ENCODE data around the gene EFNA5.

Gene EFNA5

DNA sequence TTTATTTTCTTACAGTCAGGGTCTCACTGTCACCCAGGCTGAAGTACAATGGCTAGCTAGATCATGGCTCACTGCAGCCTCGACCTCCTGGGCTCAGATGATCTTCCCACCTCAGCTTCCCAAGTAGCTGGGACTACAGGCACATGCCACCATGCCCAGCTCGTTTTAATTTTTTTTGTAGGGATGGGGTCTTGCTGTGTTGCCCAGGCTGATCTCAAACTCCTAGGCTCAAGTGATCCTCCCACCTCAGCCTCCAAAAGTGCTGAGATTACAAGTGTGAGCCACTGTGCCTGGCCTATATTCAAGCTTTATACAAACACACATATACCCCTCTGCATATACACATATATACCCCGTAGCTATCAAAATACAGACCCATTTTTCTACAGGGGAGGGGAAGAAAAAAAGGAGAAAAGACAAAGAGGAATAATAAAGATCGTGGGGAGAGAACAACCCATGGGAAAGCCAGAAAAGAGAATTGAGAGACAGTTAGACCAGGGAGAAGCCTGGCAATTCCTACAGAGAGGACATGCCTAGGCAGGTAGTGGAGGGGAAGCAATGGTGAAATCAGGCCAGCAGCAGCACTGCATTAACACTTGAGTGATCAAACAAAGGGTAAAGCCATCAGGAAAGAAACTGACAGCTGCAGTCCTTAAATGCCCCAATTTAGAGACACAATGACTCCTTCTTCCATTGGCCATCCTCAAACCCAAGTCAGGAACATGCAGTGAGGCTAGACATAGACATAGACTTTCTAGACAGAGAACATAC lies 102.7 kb downstream of the EFNA5 start:
- peak; percentile 48 for DNase-seq

DNA sequence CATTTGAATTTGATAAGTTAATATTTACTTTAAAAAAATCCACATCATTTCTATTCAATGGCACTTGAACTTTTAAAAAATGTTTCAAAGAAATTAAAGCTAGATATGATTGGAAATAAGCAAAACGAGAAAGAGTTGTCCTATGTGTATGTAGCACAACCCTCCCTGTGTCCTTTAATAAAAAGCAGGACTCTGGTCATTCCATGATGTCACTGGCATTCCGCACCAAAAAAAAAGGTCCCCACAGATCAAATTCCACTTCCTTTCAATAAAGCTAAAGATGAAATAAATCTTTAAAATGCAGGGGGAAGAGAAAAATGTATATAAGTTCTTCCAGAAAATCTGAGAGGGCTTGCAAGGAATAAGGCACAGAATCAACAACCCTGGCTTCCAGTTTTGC lies 103.8 kb downstream of the EFNA5 start:
- no peak for DNase-seq

DNA sequence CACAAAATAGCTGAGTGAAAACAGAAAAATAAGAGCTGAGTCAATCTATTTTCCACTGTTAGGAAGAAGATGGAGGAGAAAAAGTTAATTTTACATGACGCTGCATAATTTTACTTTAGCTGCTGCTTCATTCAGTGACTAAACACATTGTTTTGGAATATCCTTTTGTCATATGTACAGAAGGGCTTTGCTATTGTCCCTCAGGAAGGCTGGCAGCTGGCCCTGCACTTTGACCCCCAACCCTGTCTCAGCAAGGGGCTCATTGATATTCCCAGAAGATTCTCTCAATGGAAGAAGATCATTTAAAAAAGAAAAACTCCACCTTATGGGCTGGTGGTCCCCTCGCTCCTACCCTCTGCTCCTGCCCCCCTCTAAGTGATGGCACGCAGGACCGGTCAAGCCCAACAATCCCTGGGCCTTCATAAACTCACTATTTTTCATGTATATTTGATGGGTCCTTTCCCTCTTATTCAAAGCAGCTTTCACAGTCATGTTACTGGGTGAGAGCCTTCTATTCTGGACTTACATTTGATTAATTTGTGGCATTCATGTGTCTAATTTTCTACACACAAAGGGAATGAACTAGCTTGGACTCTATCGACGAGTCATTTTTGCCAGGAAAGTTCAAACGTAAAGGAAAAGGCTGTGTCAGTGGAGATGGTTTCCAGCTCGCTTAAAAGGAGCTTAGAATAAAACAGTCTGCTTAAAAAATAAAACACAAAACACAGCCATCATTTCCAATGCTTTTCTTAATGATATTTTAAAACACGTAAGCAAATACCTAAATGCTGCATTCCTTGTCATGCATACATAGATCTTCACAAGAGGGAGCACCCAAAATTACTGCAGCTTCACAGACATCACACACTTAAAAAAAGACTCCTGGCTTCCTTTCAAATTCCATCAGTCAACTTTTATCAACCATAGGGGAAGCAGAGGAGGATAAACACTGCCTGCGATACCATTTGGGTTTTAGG lies 104.7 kb downstream of the EFNA5 start:
- DNase-seq: no peak

DNA sequence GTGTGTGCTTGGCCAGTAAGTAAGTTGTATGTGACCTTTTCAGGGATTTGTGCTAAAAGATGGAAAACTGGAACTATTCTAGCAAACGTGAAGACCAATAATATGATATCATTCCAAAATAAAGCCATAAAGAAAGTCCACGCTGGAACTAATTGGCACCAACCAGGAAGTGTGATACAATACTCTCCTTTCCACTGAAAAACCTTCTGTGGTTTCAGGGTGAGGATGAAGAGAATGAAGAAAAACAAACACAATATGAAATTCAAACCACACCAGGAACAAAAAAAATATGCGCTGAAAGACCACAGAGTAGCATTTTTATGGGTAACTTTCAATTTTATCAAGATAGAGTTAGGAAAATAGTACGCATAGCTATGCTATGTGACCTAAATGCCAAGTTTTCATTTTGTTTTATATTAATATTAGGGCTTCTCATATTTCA lies 105.8 kb downstream of the EFNA5 start:
- DNase-seq: no peak

DNA sequence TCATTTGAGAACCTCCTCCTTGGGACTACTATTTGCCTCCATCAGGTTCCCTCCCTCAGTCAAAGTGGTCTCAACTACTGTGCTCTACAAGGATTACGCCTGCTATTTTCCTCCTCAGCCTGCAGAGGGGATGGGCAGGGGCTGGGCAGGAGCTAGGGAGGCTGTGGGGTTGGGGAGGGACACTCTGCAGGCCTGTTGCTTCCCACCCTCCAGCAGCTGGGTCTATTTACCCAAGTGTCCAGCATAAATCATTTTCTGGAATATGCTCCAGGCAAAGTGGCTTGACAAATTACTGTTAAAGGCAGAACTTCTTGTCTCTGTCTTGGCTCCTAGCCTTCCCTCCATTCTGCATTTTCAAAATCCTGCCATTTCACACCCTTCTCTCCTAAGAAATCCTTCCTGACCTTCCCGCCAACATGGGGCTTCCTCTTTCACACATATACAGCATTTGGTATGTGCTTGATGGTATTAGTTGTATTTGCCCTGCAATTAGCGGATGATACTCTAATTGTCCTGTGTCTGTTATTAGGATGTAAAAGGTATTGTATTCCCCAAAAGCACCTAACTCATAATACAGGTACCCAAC lies 106.7 kb downstream of the EFNA5 start:
- DNase-seq: no peak

DNA sequence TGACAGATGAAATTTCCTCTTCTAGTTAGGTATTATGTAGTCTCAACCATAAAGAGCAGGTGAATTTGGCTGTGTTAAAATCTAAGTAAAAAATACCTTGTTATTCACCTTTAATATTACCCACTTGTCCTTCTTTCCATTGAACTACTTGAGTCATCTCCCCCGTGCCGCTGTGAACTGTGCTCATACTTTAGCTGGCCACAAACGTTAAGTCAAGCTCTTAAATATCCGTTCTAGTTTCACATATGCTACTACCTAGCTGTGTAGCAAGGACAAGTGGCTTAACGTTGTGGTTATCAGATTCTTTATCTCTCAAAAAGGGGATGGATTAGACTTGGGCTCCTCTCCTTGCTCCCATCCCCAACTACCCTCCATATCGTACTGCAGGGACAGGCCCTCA lies 110.4 kb downstream of the EFNA5 start:
- DNase-seq: no peak

DNA sequence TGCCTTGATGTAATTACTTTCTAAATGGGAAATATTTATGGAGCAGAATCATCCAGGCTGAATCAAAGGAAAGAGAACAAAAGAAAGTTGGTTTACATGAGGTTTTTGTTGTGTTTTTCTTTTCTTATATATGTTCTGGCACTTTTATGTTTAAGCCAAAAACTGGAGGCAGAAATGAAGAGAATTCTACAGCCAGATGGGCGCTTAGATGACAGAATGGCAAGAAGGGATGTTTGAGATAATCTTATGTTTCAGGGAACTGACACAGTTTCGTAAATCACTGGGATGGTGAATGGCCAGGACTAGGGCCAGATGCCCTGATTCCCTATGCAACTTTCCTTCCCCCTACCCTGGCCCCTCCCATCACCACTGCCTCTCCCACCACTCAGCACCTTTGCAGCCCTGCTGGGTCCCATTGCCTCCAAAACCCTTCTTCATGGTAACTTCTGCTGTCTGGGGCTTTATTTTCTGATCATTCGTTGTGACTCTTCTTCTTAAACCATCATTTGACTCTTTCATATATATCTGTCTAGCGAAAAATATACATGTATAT lies 111.8 kb downstream of the EFNA5 start:
- DNase-seq: no peak

DNA sequence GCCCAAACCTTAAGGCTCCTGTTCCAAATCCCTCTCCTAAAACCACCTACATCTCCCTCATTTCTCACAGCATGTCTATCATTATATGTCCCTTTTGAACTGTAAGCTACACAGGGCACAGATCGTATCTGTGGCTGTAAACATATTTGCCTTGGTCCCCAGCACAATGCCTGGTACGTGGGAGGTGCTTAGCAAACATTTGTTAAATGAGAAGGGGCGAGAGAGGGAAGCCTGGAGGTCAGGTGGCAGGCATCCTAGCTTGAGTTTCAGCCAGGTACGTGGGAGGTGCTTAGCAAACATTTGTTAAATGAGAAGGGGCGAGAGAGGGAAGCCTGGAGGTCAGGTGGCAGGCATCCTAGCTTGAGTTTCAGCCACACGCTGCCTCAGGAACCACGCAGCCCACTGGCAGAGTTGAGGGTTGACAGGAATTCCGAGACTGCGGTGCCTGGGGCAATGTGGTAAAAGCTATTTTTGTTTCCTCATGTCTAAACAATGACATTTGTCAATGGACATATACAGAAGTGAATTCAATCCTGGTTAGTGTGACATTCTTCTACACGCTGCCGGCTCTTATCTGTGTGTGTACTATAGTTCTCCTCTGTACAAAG lies 113.6 kb downstream of the EFNA5 start:
- DNase-seq: no peak

DNA sequence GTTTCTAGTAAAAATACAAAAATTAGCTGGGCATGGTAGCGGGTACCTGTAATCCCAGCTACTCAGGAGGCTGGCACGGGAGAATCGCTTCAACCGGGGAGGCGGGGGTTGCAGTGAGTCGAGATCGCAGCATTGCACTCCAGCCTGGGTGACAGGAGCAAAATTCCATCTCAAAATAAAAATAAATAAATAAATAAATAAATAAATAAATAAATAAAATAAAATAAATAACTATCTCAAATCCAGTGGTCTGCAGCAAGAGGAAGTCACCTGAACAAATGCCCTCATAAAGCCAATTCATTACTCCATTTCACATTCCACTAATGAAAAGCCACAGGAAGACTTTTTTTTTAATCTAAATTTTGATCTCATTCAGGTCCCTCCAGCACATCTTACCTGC lies 114.2 kb downstream of the EFNA5 start:
- DNase-seq: no peak

DNA sequence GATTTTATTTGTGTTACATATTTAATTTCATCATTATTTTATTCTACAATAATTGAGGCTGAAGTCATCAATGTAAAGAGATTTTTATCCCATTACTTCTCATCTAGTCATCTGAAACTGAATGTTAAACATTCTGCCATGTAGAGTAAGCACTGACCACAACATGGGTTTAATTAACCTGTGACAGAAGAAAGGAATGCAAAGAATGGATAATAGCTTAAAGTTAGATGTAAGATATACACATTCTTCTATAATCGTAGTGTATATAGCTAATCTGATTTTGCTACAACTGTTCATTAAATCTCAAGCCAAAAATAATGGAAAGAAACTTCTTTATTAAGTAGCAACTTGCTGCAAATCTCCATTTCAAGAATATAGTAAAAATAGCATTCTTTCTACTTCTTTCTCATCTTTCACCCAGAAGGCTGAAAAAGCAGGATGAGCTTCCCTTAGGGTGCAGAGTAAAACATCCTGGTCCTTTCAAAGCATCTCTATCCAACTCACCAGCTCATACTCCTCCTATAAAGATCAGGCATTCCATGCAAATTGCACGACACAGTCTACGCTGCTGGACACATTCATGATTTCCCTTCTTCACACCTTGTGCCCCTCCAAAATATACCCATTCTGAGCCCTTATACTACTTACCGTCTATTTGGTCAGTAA lies 115.2 kb downstream of the EFNA5 start:
- no peak for DNase-seq

DNA sequence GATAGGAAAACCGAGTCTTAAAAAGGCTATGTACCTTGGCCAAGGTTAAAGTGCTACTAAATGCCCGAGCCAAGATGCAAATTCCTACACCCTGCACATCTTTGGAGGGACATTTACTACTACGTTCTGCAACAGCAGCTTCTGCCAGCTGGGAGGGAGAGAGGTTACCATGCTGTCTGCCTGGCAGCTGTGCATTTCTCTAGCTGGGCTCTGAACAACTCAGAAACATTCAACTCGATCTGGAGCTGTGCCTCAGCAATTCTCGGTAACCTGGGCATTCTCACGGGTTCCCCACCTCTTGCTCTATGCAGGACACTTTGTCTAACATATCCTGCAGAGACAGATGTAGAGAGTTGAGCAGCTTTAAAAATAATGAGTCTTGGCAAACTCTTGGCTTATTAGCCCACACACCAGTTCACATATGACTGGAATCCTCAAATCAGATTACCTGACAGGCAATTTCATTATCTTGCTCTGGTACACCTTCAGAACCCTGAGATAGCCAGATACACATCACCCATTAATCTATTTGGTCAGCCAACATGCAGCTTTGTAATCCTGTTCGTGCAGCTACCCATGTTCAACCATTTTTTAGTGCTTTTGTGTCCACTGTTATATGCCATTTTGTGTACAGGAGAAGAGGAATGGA lies 115.8 kb downstream of the EFNA5 start:
- no peak for DNase-seq

DNA sequence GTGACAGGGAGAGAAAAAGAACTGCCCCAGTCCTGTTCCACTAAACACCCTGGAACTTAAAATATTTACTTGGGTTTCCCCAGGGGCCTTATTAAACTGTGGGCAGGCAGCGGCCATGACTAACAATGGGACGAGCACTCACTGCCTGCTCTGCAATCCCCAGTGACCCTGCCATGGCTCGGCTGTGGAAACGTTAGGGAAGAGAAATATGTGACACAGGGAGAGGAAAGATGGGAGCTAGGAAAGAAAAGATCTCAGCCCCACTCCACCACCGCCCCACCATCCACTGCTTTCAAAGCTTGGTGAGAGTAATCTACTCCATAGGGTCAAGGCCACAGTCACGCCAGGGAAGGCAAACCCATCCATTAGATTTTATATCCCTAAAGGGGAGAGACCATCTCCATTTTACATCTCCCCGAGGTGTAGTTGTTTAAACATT lies 117.6 kb downstream of the EFNA5 start:
- no peak for DNase-seq

DNA sequence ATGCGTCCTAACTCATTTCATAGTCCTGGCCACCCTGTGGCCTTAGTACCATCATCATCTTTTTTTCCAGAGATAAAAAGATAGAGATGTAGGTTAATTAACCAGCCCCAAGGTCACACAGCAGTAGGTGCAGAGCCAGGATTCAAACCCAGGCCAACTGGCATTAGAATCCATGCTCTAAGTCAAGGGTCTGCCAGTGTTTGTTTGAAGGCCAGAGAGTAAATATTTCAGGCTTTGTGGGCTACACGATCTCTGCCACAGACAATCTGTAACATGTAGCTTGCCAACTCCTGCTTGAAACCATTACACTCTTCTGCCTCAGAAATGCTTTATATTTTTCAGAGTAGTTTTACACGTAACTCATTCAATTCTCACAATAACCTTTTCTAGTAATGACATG lies 119.6 kb downstream of the EFNA5 start:
- DNase-seq: no peak

DNA sequence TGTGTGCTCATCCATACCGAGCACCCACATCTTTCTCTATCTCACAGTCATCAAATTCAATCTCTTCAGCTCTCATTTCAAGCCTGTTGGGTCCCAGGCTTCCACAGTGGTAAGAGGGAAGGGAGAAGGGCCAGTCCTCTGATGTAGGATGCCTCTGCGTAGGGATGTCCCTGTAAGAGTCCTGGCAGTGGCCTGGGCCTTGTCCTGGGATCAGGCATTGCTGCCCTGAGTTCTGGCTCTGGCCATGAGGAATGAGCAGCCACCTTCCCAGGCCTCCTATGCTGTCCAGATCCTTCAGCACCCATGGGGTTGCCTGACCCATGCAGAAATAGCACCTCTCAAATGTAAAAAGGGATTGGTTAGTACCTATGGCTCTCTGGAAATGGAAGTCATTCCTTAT lies 121.2 kb downstream of the EFNA5 start:
- no peak for DNase-seq

DNA sequence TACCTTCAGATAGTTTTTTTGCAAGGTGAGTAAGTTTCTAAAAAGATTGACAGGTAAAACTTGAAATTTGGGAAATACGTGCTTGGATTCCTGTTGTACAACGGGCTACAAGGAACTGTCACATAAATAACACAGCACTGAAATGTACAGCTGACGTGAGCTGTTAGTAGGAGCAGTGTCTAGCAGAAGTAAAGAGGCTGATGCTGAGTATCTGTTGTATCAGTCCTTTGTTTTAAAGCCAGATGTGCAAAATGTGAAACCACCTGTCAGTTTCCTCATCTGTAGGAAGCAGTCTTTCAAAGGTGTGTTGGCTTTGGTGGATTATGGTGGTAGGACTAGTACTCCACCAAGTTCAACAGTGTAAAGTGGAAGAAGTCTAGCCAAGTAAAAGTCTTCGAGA lies 122.3 kb downstream of the EFNA5 start:
- no peak for DNase-seq

DNA sequence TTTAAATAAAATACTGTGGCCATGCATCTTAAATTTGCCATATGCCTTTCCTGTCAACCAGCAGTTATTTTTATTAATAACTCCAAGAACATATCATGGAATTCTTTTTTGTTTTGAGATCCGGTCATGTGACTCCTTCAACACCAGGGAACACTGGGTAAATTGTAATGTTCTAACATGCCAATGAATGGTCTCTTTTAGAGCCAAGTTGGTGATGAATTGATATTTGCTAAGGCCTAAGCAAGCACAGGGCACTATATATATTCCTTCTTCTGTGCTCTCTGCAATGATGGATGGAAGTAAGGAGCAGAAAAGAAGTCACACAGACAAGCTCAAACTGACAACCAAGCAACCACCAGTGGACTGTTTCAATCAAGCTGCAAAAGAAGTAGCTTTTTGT lies 124.0 kb downstream of the EFNA5 start:
- DNase-seq: no peak

DNA sequence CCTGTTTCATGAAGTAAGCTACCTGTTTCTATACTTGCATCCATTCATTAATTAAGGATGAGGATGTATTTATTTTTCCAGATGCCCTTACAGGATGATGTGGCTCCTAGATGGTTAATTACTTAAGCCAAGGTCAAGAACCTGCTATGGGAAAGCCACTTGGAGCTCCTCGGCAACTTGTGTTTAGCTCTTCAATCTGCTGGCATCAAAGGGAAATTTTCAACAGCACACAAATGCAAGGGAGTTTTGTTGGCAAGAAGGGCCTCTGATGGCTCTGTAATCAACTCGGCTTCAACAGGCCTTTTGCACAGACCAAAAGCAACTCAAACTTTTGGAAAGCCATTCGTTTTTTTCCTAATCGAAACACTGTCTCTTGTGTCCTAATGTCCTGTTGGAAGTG lies 125.3 kb downstream of the EFNA5 start:
- no peak for DNase-seq

DNA sequence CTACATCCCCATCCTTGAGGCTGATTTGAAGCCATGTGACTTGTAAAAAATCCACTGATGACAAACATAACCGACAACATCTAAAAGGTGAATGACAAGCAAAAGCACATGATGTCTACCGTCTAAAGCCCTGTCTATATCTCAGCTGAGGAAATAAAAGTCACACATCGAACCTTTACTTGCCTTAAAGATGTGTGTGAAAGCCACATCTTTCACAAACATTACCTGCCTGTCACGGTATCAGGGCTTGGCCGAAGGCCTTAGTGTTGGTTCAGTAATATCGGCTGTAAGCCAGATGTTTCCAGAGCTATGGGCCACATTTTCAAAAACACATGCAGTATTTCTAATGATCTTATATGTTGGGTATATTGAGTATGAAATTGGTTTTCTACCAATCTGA lies 125.8 kb downstream of the EFNA5 start:
- DNase-seq: no peak

DNA sequence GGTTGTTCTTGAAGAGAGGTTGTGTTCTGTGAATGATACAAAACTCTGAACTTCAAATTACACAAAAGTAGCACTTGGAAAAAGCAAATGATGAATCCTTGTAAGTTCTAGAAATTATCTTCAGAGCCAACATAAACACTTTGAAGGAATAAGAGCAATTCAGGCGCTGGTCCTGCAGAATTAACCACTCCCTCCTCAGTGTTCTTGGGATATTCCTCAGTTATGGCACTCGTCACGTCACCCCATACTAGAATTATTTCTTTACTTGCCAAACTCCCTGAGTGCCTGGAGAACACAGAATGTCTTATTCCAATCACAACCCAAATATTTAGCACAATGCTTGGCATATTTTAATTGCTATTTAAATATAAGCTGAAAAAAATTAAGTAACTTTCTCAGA lies 126.3 kb downstream of the EFNA5 start:
- no peak for DNase-seq

DNA sequence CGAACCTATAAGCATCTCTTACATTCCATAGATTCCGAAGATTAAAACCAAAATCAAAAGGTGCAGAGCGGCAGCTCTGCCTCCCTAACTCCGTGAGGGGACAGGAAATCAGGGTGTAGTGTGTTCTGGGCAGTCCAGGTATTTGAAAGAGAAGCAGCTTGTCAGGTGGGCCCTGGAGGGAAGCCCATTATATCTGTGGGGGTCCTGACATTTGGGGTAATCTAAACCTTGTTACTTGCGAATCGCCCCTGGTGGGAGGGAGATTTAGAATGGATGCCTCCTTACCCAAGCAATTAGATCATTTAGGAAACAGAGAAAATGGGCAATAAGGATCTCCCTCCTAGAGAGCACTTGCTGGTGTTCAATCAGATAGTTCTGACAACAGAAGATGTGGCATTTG lies 126.9 kb downstream of the EFNA5 start:
- DNase-seq: no peak

DNA sequence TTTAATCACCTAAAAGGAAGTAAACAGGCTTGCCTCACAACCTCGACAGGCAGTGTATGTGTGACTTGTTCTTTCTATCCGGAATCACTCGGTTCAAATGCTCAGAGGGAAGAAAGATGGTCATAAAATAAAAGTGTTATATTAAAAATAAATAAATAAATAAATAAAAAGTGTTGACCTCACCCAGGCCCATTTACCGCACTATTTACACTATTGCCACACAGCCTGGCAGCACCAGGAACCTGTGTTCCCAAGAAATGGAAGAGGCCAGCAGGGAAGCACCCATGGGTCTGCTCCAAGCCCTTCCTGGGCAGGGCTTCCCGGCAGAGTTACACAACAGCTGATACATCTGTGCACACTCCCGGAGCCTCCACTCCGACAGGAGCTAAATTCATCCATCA lies 127.9 kb downstream of the EFNA5 start:
- peak; percentile 14 for DNase-seq

DNA sequence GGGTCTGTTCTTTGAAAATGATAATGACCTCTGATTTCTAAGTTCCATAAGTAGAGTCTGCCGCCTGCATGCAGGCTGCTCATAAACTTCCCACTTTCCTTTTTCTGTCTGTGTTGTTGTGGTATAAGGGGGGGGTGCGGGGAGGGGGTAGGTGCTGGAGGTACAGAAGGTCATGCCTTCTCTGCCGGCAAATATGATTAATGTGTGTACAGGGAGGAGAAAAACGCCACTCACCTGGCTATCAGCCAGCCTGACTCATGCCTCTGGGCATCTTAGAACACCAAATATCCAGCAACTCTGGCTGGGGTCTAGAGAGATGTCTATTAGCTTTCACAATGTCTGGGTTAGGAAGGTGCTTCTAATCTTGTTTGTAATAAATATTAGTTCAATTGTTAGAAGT lies 128.3 kb downstream of the EFNA5 start:
- DNase-seq: peak; percentile 20

All from NCI-H510A treated with DMSO at 0.1 percent for 48 hours (cell line).